Epithelial cell of alveolus of lung (primary cell): ENCODE results near the gene MOGAT3. TPM values are rescaled to one million over a fixed set of nuclear protein-coding genes. Genes with fewer than 3 reads are reported as not detected.

Source experiments
- total RNA-seq: library from RNA; depleted of rRNA; stranded (reverse); fragments of >200 nt; gene quantifications from 2 replicates; pipeline ENCODE4 v1.2.1, GENCODE V29; 2015

MOGAT3 gene
- not detected in 2 replicates for total RNA-seq

DNA sequence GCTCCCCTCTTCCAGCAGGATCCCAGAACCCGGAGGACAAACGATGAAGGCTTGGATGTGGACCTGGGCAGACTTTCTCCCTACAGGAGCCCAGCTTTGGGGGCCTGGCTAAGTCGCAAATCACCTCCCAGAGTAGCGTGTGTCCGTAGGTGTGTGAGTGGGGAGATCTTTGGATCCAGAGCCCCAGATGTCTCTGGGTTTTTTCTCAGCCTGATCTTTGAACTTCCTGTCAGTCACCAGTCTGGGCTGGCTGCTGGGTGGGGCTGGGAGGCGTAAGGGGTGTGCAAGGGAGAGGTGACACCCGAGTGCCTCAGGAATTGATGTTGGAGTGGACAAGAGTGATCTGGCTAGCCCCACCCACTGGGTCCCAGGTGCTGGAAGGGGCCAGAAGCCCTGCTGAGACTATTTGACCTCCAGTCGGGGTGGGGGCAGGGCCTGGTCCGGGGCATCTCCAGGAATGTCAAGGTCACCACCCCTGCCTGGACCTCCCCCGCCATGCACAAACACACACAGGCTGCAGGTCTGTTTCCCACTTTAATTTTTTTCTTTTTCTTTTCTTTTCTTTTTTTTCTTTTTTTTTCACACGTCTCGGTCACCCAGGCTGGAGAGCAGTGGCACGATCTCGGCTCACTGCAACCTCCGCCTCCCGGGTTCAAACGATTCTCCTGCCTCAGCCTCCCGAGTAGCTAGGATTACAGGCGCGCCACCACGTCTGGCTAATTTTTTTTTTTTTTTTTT, at the start of gene MOGAT3:
Gene MOGAT3 (minus strand): TSS at position 175 of the 738 bp plus-strand sequence. CDS start 182 bp downstream, outside the sequence.

GRCh38 chr7:101244375-101245146, 43.7 kb upstream of the MOGAT3 start, which contains the start of gene FIS1:
TSS of gene FIS1 (minus strand) at chr7:101245081. CDS start at chr7:101245004, 77 bp downstream.

GRCh38 chr7:101237206-101238067, 36.6 kb upstream of the MOGAT3 start, which contains the start of gene CLDN15:
TSS of gene CLDN15 (minus strand) at chr7:101237802. CDS start at chr7:101237581, 221 bp downstream.

GRCh38 chr7:101217388-101218235, 16.8 kb upstream of the MOGAT3 start, which contains the start of the genes PLOD3 and ZNHIT1:
TSS of gene PLOD3 (minus strand) at chr7:101217581. CDS start at chr7:101217274, 307 bp downstream.
TSS of gene ZNHIT1 (plus strand) at chr7:101218165. CDS start at chr7:101218196, 31 bp downstream.

GRCh38 chr7:101180130-101180755, 20.6 kb downstream of the MOGAT3 start, which contains the start of gene NAT16:
TSS of gene NAT16 (minus strand) at chr7:101180293. CDS start at chr7:101174807, 5,486 bp downstream.

GRCh38 chr7:101165075-101165957, 35.5 kb downstream of the MOGAT3 start, which contains the start of gene VGF:
TSS of gene VGF (minus strand) at chr7:101165569. CDS start at chr7:101164843, 726 bp downstream.

DNA sequence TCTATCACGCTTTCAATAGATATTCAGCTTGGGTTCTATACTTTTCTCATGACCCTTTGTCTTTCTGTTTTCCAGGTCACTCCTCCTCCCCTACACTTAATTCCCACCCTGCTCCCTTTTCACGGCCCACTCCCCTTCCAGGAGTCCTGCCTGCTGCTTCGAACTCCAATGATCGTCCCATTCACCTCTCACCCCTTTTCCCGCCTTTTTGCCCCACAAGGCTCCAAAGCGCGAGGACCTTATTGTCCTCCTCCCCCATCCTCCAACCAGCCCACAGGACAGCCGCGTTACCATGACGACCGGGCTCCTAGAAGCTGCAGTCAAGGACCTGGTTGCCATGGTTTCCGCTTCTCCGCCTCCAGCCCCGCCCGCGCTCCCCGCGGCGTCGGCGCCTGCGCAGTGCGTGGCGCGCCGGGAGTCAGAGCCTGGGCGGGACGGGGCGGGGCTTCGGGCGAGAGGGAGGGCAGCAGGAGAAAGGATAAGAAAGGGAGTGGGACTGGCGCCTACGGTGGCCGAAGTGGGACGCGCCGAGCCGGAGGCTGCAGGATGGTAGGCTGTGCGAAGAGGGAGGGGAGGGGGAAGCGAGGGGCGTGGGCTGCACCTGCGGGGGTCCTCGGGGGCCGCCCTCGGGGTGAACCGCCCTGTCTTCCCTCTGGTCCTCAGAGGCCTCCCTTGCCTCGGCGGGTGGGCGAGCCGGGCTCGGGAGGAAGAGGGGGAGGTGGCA, 46.7 kb downstream of the MOGAT3 start, which contains the start of gene AP1S1:
Gene AP1S1 (plus strand): TSS at position 508 of the 724 bp plus-strand sequence. CDS start 39 bp downstream, at position 547.

Other genes starting within 250 kb of the MOGAT3 start
- 3.0 TPM in 1 of 2 replicates, not detected in the other for gene MUC12, start 231.5 kb downstream of the MOGAT3 start, total RNA-seq
- gene MUC17, start 181.0 kb downstream of the MOGAT3 start, total RNA-seq = not detected in 2 replicates
- 9.2 and 20.6 TPM in 2 replicates for gene TRIM56, start 115.6 kb downstream of the MOGAT3 start, total RNA-seq
- gene SERPINE1, start 73.9 kb downstream of the MOGAT3 start, total RNA-seq = 85.0 and 3,652 TPM in 2 replicates
- 115 and 137 TPM in 2 replicates for gene AP1S1, start 46.6 kb downstream of the MOGAT3 start, total RNA-seq
- gene VGF, start 35.5 kb downstream of the MOGAT3 start, total RNA-seq = 0.40 and 0.91 TPM in 2 replicates
- gene NAT16, start 20.7 kb downstream of the MOGAT3 start, total RNA-seq = not detected in 2 replicates
- gene PLOD3, start 16.5 kb upstream of the MOGAT3 start, total RNA-seq = 61.8 and 126 TPM in 2 replicates
- 135 and 154 TPM in 2 replicates for gene ZNHIT1, start 17.1 kb upstream of the MOGAT3 start, total RNA-seq
- gene CLDN15, start 36.8 kb upstream of the MOGAT3 start, total RNA-seq = 1.3 and 10.6 TPM in 2 replicates
- 196 and 258 TPM in 2 replicates for gene FIS1, start 44.0 kb upstream of the MOGAT3 start, total RNA-seq
- 19.1 and 24.6 TPM in 2 replicates for gene IFT22, start 120.8 kb upstream of the MOGAT3 start, total RNA-seq
- 1.4 TPM in 1 of 2 replicates, not detected in the other for gene COL26A1, start 161.8 kb upstream of the MOGAT3 start, total RNA-seq